ENCODE results near the gene UNCX.
A peak's percentile ranks its signal among the peaks of the same experiment; 100 is the strongest.

Gene UNCX

DNA sequence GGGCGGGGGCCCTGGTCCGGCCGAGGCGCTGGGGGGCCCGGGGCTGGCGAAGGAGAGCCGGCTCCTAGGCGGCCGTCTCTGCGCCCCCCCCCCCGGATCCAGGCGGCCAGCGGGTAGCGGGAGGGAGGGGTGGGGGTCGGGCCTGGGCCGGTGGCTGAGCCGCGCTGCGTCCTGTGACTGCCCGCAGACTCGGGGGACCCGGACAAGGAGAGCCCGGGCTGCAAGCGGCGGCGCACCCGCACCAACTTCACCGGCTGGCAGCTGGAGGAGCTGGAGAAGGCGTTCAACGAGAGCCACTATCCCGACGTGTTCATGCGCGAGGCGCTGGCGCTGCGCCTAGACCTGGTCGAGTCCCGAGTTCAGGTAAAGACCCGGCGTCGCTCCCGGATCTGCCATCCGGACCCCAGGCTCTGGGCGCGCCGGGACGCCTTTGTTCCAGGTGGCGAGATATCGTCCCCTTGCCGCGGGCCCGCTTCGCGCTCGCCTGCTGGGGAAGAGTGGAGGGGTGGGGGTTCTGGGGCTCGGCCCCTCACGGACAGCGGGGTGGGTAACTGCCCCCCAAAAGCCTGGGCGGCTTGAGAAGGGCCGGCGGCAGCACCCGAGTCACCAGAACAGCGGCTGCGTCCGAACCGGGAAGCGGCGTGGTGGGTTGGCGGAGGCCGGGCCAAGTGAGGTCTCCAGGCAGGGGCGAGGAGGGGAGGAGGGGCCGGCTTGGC is 819 bp downstream of the UNCX start:
- DNase-seq: no peak

DNA sequence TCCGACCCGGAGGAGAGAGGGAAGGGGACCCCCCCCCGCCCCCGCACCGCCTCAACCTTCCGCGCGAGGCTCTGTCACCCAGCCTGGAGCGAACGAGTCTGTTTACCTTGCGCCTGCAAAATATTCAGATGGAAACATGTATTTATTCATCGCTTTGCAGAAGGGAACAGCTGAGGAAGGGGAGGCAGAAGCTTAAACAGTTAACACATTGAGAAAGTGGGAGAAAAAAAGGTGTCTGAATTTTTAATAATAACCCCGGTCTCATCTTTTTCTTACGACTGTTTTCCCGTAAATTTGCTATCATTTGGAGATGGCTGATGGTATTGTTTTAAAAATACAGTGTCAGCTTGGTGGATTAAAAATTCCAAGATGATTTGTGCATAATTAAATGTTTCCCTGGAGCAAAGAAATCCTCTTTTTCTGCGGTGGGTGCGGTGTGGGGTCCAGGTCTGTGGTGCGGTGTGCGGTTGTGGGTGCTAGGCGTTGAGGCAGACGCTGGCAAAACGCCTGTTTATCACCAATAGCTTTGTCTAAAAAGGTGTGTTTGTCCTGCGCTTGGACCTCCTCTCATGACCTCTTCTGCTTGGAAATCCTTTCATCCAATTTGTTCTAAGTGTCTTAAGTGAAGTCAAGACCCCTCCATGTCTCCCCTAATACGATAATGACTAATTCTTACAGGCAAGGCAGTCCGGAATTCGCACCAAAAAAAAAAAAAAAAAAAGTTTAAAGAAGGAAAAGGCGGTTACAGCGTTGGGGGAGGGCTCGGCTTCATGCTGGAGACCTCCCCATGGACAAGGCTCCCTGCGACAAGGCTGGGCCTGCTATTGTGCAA is 1.6 kb downstream of the UNCX start:
- no peak for DNase-seq

DNA sequence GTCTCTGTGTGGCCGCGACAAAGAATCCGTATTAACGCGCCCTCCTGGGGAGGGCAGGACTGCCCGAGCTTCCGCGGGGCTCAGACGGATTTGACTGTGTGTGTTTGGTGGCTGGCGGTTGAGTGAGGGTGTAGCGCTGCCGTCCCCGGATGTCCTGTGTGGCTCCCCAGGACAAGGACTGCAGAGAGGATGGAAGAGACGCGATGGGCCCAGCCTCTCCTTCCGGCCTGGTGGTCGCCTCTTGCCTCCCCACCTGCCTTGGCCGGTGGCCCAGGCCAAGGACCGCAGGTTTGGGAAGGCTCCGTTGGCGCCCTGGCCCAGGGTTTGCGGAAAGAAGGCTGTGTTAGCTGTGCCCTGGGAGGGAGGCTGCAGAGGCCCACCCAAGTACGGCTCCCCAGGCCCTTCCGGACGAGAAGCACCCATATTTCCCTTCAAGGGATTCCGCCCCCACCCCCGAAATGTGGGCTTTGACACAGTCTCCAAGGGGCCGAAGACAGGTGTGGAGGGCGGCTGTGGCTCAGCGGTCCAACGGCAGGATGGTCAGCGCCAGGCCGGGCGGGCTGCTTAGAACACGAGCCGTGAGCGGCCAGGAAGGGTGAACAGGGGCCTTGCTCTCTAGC is 2.3 kb downstream of the UNCX start:
- no peak for DNase-seq

DNA sequence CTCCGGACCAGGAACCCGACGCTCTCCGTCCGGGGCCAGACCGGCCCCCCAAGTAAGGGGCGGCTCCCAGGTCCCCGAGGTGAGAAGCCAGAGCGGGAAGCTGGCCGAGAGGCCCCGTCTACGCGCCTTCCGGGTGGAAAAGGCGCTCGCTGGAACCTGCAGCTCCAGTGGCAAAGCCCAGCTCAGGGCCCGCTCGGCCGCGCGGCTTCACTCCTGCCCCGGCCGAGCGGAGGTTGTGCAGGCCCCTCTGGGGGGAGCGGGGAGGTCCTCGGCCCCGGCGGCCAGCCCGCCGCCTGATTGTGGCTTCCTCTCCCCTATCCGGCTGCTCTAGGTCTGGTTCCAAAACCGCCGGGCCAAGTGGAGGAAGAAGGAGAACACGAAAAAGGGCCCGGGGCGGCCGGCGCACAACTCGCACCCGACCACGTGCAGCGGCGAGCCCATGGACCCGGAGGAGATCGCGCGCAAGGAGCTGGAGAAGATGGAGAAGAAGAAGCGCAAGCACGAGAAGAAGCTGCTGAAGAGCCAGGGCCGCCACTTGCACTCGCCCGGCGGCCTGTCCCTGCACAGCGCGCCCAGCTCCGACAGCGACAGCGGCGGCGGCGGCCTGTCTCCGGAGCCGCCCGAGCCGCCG is 2.9 kb downstream of the UNCX start:
- no peak for DNase-seq

DNA sequence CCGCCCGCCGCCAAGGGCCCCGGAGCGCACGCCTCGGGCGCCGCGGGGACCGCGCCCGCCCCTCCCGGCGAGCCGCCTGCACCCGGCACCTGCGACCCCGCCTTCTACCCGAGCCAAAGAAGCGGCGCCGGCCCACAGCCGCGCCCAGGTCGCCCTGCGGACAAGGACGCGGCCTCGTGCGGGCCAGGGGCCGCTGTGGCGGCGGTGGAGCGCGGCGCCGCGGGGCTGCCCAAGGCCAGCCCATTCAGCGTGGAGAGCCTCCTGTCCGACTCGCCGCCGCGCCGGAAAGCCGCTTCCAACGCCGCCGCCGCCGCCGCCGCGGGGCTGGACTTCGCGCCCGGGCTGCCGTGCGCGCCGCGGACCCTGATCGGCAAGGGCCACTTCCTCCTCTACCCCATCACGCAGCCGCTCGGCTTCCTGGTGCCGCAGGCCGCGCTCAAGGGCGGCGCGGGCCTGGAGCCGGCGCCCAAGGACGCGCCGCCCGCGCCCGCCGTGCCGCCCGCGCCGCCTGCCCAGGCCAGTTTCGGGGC is 3.5 kb downstream of the UNCX start:
- DNase-seq: no peak

DNA sequence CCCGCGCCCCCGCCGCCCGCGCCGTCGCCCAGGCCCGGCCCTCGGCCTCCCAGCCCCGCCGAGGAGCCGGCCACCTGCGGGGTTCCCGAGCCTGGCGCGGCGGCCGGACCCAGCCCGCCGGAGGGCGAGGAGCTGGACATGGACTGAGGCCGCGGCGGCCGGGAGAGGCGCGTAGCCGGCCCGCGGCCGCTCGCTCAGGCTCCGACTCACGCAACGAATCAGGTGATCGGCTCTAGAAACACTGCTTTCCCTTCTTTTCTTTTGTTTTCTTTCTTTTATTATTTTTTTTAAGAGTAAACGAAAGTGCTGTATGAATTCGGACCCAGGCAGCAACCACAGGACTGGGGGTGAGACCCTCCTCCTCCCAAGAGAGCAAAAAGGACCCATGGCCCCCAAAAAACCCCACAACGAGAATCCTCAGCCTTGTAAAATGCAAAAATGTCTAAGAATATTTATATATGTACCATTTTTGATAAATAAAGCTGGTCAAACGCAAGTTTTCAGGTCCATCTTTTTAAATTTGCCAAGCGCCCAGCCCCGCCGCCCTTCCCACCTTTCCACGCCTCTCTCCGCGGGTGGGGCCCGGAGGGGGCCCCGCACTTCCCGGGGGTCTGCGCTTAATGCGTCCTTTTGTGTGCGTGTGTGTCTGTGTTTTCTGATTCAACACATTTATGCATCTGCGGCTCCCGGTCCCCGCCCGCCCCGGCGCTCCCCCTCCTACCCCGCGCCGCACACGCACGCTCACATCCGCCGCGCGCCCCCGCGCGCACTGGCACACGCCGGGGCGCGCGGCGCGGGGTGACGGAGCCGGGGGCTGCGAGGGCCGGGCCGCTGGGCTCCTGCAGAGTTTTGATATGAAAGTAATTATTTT is 4.4 kb downstream of the UNCX start:
- no peak for DNase-seq

DNA sequence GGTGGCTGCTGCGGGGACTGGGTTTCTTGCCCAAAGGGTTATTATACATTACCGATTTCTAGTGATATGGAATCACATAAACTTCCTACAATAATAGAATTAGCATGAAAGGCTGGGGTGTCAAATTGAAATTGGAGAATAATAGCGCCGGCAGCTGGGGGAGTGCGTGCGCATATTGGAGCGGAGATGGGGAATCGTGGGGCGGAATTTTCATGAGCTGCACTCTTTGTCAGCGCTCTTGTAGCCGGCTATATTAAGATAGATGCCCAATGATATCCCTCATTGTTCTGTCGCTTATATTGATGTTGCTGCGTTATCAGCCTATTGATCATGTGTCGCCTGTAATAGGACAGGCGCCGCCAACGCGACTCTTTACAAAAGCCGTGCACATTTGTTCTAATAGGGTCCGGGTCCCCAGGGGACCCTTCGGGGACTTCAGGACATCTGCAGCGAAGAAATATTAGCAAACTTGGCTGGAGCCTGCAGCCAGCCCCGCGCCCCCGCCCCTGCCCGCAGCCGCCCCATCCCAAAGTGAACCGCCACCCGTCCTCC is 5.1 kb downstream of the UNCX start:
- DNase-seq: peak; percentile 40

DNA sequence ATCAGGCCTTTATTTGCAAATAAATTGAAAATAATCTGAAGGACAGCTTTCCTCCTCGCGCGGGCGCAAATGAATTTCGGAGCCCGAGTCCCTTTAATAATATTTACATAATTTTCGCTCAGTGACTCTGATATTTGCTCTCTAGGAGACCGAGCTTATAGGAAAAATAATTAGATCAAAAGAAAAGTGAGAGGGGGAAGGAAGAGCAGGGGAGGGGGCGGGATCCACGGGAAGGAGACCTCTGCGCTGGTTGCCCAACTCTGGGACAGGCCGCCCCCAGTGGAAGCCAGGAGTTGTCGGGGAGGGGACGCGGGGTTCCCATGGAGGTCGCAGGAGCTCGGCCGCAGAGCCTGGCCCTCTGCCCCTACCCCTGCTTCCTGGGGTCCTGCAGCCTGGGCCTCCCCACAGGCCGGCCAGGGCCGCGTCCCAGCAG is 5.8 kb downstream of the UNCX start:
- DNase-seq: no peak

DNA sequence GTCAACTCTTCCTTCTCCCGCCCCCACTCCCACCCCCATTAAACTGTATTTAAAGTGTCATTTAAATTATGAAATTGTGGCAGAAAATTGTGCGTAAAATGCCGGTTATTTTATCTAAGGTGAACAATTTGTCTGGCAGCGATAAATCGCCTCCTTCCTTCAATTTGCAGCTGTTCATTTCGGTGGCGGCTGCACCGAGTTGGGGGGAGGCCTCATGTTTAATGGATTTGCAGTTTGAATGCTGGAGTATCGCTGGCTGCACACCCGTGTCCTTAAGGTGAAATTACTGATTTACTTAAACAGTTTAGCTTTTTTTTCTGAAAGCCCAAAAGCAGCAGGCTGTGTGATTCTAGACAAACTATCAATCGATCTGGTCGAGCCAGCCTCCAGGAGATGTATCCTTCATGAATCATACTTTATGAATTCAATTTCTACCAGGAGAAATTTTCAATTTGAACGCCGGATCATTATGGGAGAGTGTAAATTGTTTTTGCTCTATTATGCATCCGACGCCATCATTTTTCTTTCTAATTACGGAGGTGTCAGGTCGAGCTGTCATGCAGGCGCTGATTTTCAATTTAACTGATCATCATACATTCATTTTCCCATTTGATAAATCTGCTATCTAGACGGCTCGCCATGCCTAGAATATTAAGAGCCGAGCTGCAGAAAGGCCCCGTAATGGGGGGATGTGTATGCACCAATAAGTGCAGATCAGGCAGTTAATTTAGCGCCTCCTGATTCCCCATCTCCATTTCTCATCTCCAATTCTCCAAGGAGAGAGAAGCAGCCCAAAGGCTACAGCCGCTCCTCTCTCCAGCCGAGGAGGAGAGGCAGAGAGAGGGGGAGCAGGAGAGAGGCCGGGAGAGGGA is 6.5 kb downstream of the UNCX start:
- DNase-seq: no peak

DNA sequence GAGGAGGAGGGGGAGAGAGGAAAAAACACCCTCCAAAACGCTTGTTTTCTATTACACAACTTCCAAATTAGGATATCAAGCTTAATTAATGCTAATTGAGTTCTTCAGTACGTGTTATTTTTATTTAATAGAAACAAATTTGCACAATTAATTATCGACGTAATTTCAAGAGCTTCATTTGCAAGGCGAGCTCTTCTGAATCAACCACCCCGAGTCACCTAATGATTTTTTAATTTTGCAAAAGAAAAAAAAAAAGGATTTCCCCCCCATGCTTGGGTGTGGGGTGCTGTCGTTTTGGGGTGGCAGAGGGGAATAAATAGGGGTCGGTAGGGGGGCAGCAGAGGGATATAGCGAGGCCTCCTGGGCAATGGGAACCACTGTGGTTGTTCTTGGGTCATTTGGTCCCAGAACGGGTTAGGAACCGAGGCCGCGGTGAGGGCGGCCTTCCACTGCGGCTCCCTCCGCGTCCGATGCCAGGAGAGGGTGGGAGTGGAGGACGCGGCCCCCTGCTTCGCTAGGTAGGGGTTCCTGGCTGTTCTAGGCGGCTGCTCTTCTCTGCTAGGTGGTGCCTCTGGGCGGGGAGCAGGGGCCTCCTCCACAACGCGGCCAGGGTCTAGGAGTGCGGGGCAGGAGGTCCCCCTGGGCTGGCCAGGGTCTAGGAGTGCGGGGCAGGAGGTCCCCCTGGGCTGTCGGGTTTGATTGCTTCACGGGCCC is 7.3 kb downstream of the UNCX start:
- no peak for DNase-seq

DNA sequence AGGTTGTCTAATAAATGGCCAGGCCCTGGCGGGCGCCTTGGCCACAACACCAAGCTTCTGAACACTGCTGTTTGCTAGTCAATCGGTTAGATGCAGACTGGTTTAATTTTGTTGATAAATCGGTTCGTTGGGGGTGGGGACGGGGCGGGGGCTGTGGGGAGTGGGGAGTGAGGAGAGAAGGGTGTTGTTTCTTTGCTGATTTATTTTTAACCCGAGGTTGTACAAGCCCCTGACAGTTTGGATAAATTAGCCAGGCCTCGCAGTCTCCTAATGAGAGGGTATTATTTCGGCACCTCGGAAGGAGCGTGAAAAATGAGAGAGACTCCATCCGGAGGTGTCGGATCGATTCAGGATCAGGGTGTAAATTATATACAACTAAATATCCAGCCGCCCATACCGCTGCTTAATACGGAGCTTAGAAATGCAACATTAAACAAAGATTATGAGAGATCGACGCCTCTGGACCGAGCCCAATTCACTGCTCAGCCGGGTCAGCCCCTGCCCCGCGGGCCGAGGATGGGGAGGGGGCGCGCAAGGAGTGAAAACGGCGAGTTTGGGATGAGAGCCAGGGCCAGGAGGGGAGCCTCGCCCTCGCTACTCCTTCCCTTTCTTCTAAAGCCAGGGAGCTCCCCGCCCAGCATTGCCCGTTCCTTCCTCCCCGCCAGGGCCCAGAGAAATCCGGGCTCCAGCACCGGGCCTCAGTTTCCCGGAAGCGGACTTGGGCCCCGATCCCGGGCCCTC is 8.0 kb downstream of the UNCX start:
- no peak for DNase-seq

DNA sequence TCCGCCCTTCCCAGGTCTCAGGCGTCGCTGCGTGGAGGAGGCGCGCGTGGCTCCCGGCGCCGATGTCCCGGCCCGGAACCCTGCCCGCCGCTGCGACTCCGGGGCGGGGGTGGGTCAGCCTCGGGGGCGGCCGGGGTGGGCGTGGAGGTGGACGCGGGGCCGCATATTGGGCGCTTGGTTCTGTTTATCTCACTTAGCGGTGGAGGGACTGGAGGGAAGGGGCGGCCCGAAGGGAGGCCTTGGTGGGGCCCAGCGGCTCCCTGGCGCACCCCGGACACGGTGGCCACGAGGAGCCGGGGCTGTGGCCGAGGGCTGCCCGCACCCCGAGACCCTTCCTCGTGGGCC is 8.6 kb downstream of the UNCX start:
- no peak for DNase-seq

DNA sequence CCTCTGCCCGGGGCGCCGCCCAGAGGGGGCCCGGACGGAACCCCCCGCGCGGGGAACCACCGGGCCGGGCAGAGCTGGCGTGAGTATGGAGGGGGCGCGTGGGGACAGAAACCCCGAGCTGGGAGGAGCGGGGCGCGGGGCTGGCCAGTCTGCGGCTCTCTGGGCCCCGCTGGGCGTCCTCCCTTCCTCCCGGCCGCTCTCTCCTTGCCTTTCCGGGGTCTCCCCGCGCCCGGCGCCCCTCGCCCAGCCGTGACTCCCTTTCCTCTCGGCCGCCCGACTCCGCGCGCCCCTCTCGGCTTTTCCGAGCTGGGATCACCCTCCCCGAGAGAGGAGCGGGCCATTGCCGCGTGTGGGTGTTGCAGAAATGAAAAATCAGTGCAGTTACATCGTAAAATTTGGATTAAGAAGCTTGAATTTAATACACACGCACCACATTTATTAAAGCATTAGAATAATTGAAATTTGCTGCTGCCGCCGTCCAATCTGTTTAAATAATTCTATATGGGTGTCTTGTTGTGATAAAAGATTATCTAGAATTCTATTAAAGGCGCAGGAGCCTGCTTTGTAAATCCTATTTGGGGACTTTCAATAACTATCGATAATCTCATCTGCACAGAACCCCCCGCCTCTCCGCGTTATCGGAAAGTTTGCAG is 9.1 kb downstream of the UNCX start:
- DNase-seq: no peak

DNA sequence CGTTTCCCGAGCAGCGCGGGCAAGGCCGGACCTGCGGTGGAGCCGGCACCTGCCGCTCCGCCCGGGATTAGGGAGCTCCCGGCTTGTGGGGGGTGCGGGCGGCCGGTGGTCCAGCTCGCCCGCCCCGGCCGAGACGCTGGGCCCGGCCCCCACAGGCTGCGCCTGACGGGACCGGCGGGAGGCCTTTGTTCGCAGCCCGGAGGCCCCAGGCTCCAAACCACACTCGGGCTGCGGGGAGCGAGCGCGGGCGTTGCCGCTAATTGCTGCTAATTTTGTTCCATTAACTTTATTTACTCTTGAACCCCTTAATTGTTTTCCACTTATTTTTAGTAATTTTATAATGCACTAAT is 9.6 kb downstream of the UNCX start:
- peak; percentile 60 for DNase-seq

DNA sequence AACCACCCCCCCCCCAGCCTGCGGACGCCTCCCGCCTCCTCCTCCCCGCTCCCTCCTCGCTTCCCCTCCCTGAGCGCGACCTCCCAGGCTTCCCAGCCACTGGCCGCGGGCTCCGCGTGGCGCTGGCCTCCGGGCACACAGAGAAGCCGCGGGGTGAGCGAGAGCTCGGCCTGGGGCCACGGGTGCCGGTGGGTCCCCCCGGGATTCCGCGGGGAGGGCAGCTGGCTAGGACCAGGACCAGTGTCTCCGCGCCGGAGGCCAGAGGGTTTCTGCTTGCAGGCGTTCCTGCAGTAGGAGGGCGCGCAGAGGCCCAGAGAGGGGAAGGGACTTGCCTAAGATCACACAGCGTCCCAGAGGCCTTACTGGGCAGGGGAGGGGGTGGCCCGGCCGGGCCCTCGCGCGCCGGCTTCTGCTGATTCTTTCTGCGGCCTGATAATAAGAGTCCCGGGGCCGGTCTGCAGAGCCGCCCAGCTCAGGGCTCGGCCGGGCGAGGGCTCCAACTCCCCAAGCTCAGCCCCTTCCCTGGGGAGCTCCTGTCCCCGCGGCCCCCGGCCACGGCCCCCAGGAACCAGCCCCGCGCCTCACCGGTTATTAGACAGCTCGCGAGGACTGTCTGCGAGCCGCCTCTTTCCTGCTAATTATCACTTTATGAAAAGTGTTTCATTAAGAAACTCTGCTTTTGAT is 10.1 kb downstream of the UNCX start:
- no peak for DNase-seq

DNA sequence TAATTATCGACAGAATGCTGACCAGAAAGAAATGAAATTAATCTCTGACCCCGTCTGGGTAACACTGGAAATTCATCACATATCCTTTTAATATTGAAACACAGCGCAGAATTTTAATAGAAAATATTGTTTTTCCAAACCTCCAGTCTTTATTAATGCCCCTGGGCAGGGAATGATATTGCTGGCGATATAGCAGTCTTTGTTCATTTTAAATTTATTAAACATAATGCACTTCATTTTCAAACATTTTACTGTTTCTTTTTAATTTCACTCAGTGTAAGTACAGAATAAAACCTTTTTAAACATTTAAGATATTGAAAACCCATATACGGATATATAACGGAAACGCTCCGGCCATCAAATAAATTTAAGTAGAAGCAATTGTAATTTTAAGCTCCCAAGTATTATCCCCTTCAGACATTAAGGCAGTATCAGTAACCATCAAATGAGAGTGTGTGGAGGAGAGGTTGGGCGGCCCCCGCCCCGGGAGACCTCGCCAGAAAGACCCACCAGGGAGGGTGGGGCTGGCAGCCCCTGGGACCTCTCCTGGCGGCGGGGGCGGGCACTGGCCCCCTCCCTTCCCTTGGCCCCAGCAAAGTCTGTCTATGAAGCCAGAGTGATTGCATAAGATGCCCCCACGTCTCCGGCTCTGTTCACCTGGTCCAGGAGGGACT is 10.8 kb downstream of the UNCX start:
- no peak for DNase-seq

DNA sequence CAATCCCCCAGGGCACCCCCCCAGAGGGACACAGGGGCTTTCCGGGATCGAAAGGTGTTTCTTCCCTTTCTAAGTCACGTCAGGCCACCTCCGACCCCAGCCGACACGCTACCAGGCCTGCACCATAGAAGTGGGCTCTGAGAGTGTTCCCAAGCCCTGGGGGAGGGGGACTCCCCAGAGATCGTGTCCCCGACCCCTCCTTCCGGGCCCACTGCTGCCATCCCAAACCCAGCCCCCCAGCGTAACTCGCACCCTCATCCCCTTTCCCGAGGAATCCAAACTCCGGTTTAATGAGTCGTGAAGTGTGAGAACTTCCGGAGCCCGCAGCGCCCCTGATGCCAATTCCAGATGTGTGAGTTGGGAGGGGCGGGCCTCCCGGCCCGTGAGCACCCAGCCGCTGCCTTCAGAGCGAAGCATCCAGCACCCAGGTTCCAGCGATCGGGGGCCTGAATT is 11.3 kb downstream of the UNCX start:
- no peak for DNase-seq
